SK-N-SH (cell line): ENCODE measurements around the gene PPP2R5D. TPM values are rescaled to one million over a fixed set of nuclear protein-coding genes. Genes with fewer than 3 reads are reported as not detected.

Experiments
- CTCF ChIA-PET: fragments of 300-600, 350-600 bp; formaldehyde crosslinking; extraction: SDS; loops from one replicate; lab custom pipeline; 2021; lab: Yijun Ruan, JAX
- POLR2A ChIA-PET: fragments of 350-600 bp; sonication (Branson Sonifier 250); formaldehyde crosslinking; extraction: SDS; loops from one replicate; lab custom pipeline; 2020; ENCODE audit warnings: antibody characterized with exemption, inconsistent platforms; lab: Yijun Ruan, JAX
- DNase-seq: peaks from one replicate; pipeline ENCODE4 v3.0.0; 2012
- H2AFZ ChIP-seq: fragments of 200-600 bp; sonication (generic); 2 replicates; pipeline ENCODE4 v1.8.1; 2016; ENCODE audit warnings: antibody characterized with exemption, mild to moderate bottlenecking, low read depth
- H3F3A ChIP-seq: fragments of 200-600 bp; sonication (generic); replicated peaks from 2 replicates; pipeline ENCODE3; 2016; ENCODE audit warnings: antibody characterized with exemption, mild to moderate bottlenecking; ENCODE audit not compliant: insufficient read depth
- H3K27ac ChIP-seq, 2 experiments: fragments of 200-500 bp in 1 of 2; fragments of 200-600 bp in 1 of 2; sonication (Bioruptor generic) in 1 of 2; sonication (generic), shearing (Covaris generic) in 1 of 2; 2 replicates each; pipeline versions ENCODE4 v1.5.1 to v1.6.1; 2014 to 2016; ENCODE audit warnings: low read depth in 2 of 2, inconsistent platforms in 1 of 2, low read length in 1 of 2, mild to moderate bottlenecking in 1 of 2, mixed read lengths in 1 of 2
- H3K27me3 ChIP-seq: fragments of 200-600 bp; sonication (generic), shearing (Covaris generic); 2 replicates; pipeline ENCODE4 v1.6.1; 2016; ENCODE audit warnings: mixed run types; ENCODE audit not compliant: insufficient read depth
- H3K36me3 ChIP-seq, 2 experiments: fragments of 200-500 bp in 1 of 2; fragments of 200-600 bp in 1 of 2; sonication (Bioruptor generic) in 1 of 2; sonication (generic) in 1 of 2; replicated peaks in 1 of 2; 2 replicates each; pipeline versions ENCODE3 to v1.5.1; 2014 to 2016; ENCODE audit warnings: low read length in 1 of 2, mild to moderate bottlenecking in 1 of 2; ENCODE audit not compliant: insufficient read depth in 2 of 2, control insufficient read depth in 1 of 2
- H3K4me1 ChIP-seq, 2 experiments: fragments of 200-500 bp in 1 of 2; fragments of 200-600 bp in 1 of 2; sonication (Bioruptor generic) in 1 of 2; sonication (generic), shearing (Covaris generic) in 1 of 2; 2 replicates each; pipeline versions ENCODE4 v1.5.1 to v1.6.1; 2014 to 2016; ENCODE audit warnings: low read depth in 1 of 2, low read length in 1 of 2, mixed run types in 1 of 2; ENCODE audit not compliant: insufficient read depth in 2 of 2, control insufficient read depth in 1 of 2
- H3K4me2 ChIP-seq: fragments of 200-600 bp; sonication (generic), shearing (Covaris generic); 2 replicates; pipeline ENCODE4 v1.6.1; 2017; ENCODE audit warnings: mixed run types
- H3K4me3 ChIP-seq, 2 experiments: fragments of 200-500 bp in 1 of 2; fragments of 200-600 bp in 1 of 2; sonication (Bioruptor generic) in 1 of 2; sonication (generic), shearing (Covaris generic) in 1 of 2; 2 replicates each; pipeline versions ENCODE4 v1.5.1 to v1.8.1; 2014 to 2016; ENCODE audit warnings: low read depth in 2 of 2, inconsistent platforms in 1 of 2, low read length in 1 of 2, mild to moderate bottlenecking in 1 of 2, mixed read lengths in 1 of 2, moderate library complexity in 1 of 2
- H3K79me2 ChIP-seq: fragments of 200-600 bp; sonication (generic); 2 replicates; pipeline ENCODE4 v1.8.1; 2017; ENCODE audit warnings: mild to moderate bottlenecking; ENCODE audit not compliant: insufficient read depth
- H3K9ac ChIP-seq: fragments of 200-600 bp; sonication (generic); 2 replicates; pipeline ENCODE4 v1.6.1; 2017; ENCODE audit warnings: mixed run types
- H3K9me2 ChIP-seq: fragments of 200-600 bp; sonication (generic); 2 replicates; pipeline ENCODE4 v1.6.1; 2017; ENCODE audit warnings: mixed run types
- H3K9me3 ChIP-seq: fragments of 200-600 bp; sonication (generic); 2 replicates; pipeline ENCODE4 v1.6.1; 2017; ENCODE audit warnings: mixed run types, mild to moderate bottlenecking, moderate library complexity
- H4K20me1 ChIP-seq: fragments of 200-600 bp; sonication (generic); 2 replicates; pipeline ENCODE4 v1.6.1; 2017; ENCODE audit warnings: mild to moderate bottlenecking, mixed run types; ENCODE audit not compliant: insufficient read depth
- CHD2 ChIP-seq: fragments of 150-350 bp; IDR thresholded peaks from 2 replicates; pipeline ENCODE4 v1.6.1; 2018; ENCODE audit warnings: low read length; ENCODE audit not compliant: partially characterized antibody
- CTCF ChIP-seq: fragments of 200-600 bp; sonication (generic); IDR thresholded peaks from 2 replicates; pipeline ENCODE4 v1.6.1; 2017; ENCODE audit warnings: antibody characterized with exemption, mild to moderate bottlenecking, moderate library complexity
- ELF1 ChIP-seq: IDR thresholded peaks from 2 replicates; pipeline ENCODE4 v1.4.0; 2012
- EZH2phosphoT487 ChIP-seq: fragments of 200-600 bp; sonication (generic); IDR thresholded peaks from 2 replicates; pipeline ENCODE4 v1.6.1; 2017; ENCODE audit warnings: low read depth, mixed run types, mild to moderate bottlenecking, antibody characterized with exemption, moderate library complexity, borderline replicate concordance
- FOSL2 ChIP-seq: IDR thresholded peaks from 2 replicates; pipeline ENCODE4 v1.4.0; 2012; ENCODE audit warnings: low read depth, mild to moderate bottlenecking, moderate library complexity, borderline replicate concordance
- FOXJ3 ChIP-seq: sonication (generic); formaldehyde crosslinking; IDR thresholded peaks from 2 replicates; pipeline ENCODE4 v1.5.1; 2020; ENCODE audit warnings: mild to moderate bottlenecking, missing genetic modification reagents
- GATA2 ChIP-seq: sonication (generic); formaldehyde crosslinking; IDR thresholded peaks from 2 replicates; pipeline ENCODE4 v1.5.0; 2020; ENCODE audit warnings: mild to moderate bottlenecking, missing genetic modification reagents
- IRF3 ChIP-seq: fragments of 150-350 bp; IDR thresholded peaks from 2 replicates; pipeline ENCODE4 v1.6.1; 2016; ENCODE audit warnings: mild to moderate bottlenecking, low read depth, low read length
- POLR2AphosphoS5 ChIP-seq: IDR thresholded peaks from 2 replicates; pipeline ENCODE4 v1.6.1; 2012; ENCODE audit warnings: low read depth, low read length
- RAD21 ChIP-seq: IDR thresholded peaks from 2 replicates; pipeline ENCODE4 v1.6.1; 2012; ENCODE audit warnings: mild to moderate bottlenecking, low read length
- SMC3 ChIP-seq: IDR thresholded peaks from 2 replicates; pipeline ENCODE4 v1.6.1; 2012; ENCODE audit warnings: low read depth, low read length, improper control_type of control experiment
- TAF1 ChIP-seq: IDR thresholded peaks from 2 replicates; pipeline ENCODE4 v1.6.1; 2012; ENCODE audit warnings: low read depth, mild to moderate bottlenecking, low read length, moderate library complexity, borderline replicate concordance
- WGBS: methylation state at CpG from one replicate; pipeline ENCODE4 v1.1.6; 2017; ENCODE audit warnings: low lambda C conversion rate; 5-methylcytosine and 5-hydroxymethylcytosine counted together
- polyA plus RNA-seq, 3 experiments: library from polyadenylated mRNA; depleted of rRNA; stranded (reverse); fragments of >200 nt; gene quantifications; 2 replicates each; pipeline ENCODE4 v1.2.3, GENCODE V29; 2012

PPP2R5D gene
- polyA plus RNA-seq, 1 of the 3 experiments (the other 2 are of a cell fraction), result 37.6 TPM

GRCh38 chr6:43061861-43062260 lies 77.5 kb downstream of the PPP2R5D start:
- H3K9me2 ChIP-seq, result no peaks in the 10 kb centered on the region
- H3F3A ChIP-seq, result no peaks in the 10 kb centered on the region
- H3K27ac ChIP-seq, result no peak overlapping the region
- TF ChIP-seq CTCF (no peak), GATA2 (CRISPR knock-in tag) (no peak), SMC3 (no peak), POLR2AphosphoS5 (no peak), IRF3 (no peak), TAF1 (no peak), RAD21 (no peak), CHD2 (no peak), FOXJ3 (CRISPR knock-in tag) (no peak), EZH2phosphoT487 (no peak), FOSL2 (no peak), ELF1 (no peak)
- no peaks in the 10 kb centered on the region for H4K20me1 ChIP-seq
- H3K79me2 ChIP-seq, result peaks cover 23% of the 10 kb centered on the region
- POLR2A ChIA-PET, result no interaction called here
- no peaks in the 10 kb centered on the region for H3K9me3 ChIP-seq
- no peaks in the 10 kb centered on the region for H3K27me3 ChIP-seq
- H3K4me2 ChIP-seq, result no peak overlapping the region
- DNase-seq, result no peak
- CTCF ChIA-PET, result interaction anchor here (2.7 kb wide), 1 partner anchor 81 kb away, joined by 12 read pairs; no protein-coding TSS in a partner anchor
- no peak overlapping the region for H2AFZ ChIP-seq
- peaks cover 0 to 10% of the 10 kb centered on the region in 2 experiments for H3K36me3 ChIP-seq
- no peak overlapping the region for H3K4me3 ChIP-seq
- 66% methylated on average over 2 of the region's 2 CpGs for WGBS
- no peak overlapping the region for H3K9ac ChIP-seq
- peaks cover 0 to 14% of the 10 kb centered on the region in 2 experiments; a peak in 2 of 4 replicates for H3K4me1 ChIP-seq

Other genes starting within 250 kb of the PPP2R5D start
- 12.7 and 18.2 TPM in 2 replicates for gene TBCC, start 238.5 kb upstream of the PPP2R5D start, polyA plus RNA-seq (2012; rRNA removed)
- 5.1 and 6.6 TPM in 2 replicates for gene BICRAL, start 202.5 kb upstream of the PPP2R5D start, polyA plus RNA-seq (2012; rRNA removed)
- 22.1 and 28.7 TPM in 2 replicates for gene RPL7L1, start 105.0 kb upstream of the PPP2R5D start, polyA plus RNA-seq (2012; rRNA removed)
- gene PTCRA, start 68.5 kb upstream of the PPP2R5D start, polyA plus RNA-seq (2012; rRNA removed), result not detected in 2 replicates
- 59.2 and 77.5 TPM in 2 replicates for gene CNPY3, start 55.1 kb upstream of the PPP2R5D start, polyA plus RNA-seq (2012; rRNA removed)
- gene GNMT, start 23.8 kb upstream of the PPP2R5D start, polyA plus RNA-seq (2012; rRNA removed), result 1.4 and 2.0 TPM in 2 replicates
- 12.5 and 15.3 TPM in 2 replicates for gene PEX6, start 5.4 kb upstream of the PPP2R5D start, polyA plus RNA-seq (2012; rRNA removed)
- gene MEA1, start 29.4 kb downstream of the PPP2R5D start, polyA plus RNA-seq (2012; rRNA removed), result 160 and 171 TPM in 2 replicates
- gene KLHDC3, start 29.7 kb downstream of the PPP2R5D start, polyA plus RNA-seq (2012; rRNA removed), result 59.1 and 74.1 TPM in 2 replicates
- 60.5 and 64.8 TPM in 2 replicates for gene RRP36, start 37.1 kb downstream of the PPP2R5D start, polyA plus RNA-seq (2012; rRNA removed)
- gene CUL7, start 69.3 kb downstream of the PPP2R5D start, polyA plus RNA-seq (2012; rRNA removed), result 46.9 and 59.6 TPM in 2 replicates
- gene MRPL2, start 74.9 kb downstream of the PPP2R5D start, polyA plus RNA-seq (2012; rRNA removed), result 43.0 and 64.7 TPM in 2 replicates
- 17.5 and 22.0 TPM in 2 replicates for gene KLC4, start 75.1 kb downstream of the PPP2R5D start, polyA plus RNA-seq (2012; rRNA removed)
- gene PTK7, start 91.7 kb downstream of the PPP2R5D start, polyA plus RNA-seq (2012; rRNA removed), result 93.7 and 105 TPM in 2 replicates
- 31.7 and 33.8 TPM in 2 replicates for gene SRF, start 186.7 kb downstream of the PPP2R5D start, polyA plus RNA-seq (2012; rRNA removed)
- gene CUL9, start 197.6 kb downstream of the PPP2R5D start, polyA plus RNA-seq (2012; rRNA removed), result 36.8 and 37.7 TPM in 2 replicates
- 263 and 287 TPM in 2 replicates for gene DNPH1, start 244.9 kb downstream of the PPP2R5D start, polyA plus RNA-seq (2012; rRNA removed)